Testis (tissue), 3 donors: Measurements from ENCODE around the gene DDX17. TPM values are rescaled to one million over a fixed set of nuclear protein-coding genes. Genes with fewer than 3 reads are reported as not detected.

Experiments used
- DNase-seq: peaks from one replicate; pipeline ENCODE4 v3.0.0-alpha.2; 2019
- H3K27ac ChIP-seq, 2 donors: fragments of 200-600 bp; sonication (generic); one replicate each; pipeline ENCODE4 v1.5.1; 2019
- H3K27me3 ChIP-seq: fragments of 200-600 bp; sonication (generic); one replicate; pipeline ENCODE4 v1.5.1; 2019
- H3K36me3 ChIP-seq: fragments of 200-600 bp; sonication (generic); one replicate; pipeline ENCODE4 v1.5.1; 2017; ENCODE audit warnings: low read depth; ENCODE audit errors: missing control alignments
- H3K4me1 ChIP-seq: fragments of 200-600 bp; sonication (generic); one replicate; pipeline ENCODE4 v1.5.1; 2019
- H3K4me3 ChIP-seq, 2 donors: fragments of 200-600 bp; sonication (generic); one replicate each; pipeline ENCODE4 v1.5.1; 2017 to 2019
- H3K9me3 ChIP-seq: fragments of 200-600 bp; sonication (generic); one replicate; pipeline ENCODE4 v1.5.1; 2017
- CTCF ChIP-seq, 3 experiments: fragments of 450-650 bp in 2 of 3; fragments of 200-600 bp in 1 of 3; sonication (generic) in 1 of 3; IDR thresholded peaks; one replicate each; pipeline ENCODE4 v1.5.1; 2016 to 2019; ENCODE audit warnings: antibody characterized with exemption in 3 of 3, mild to moderate bottlenecking in 2 of 3, moderate library complexity in 1 of 3
- POLR2A ChIP-seq: fragments of 450-650 bp; IDR thresholded peaks from one replicate; pipeline ENCODE4 v1.6.1; 2017; ENCODE audit warnings: antibody characterized with exemption, mild to moderate bottlenecking, moderate library complexity
- WGBS, 2 donors: methylation state at CpG; one replicate each; pipeline ENCODE4 v1.1.5; 2018; 5-methylcytosine and 5-hydroxymethylcytosine counted together
- intact Hi-C: fragments of 100-400 bp; cut with DNase I; formaldehyde crosslinking; loops from one replicate; pipeline ENCODE4 v1.15.1; 2023; ENCODE audit warnings: low total_unique reads
- polyA plus RNA-seq: library from polyadenylated mRNA; stranded (reverse); fragments of 350-450 nt; fragmentation: Illumina TruSeq; extraction: RNeasy Lipid Tissue Mini Kit (QIAGEN cat#74804); gene quantifications from one replicate; pipeline ENCODE4 v1.2.3, GENCODE V29; 2014; ENCODE audit warnings: low read depth, low replicate concordance; ENCODE audit not compliant: insufficient read depth
- total RNA-seq, 2 donors: library from RNA; depleted of rRNA; stranded (reverse); fragments of >200 nt; gene quantifications; one replicate each; pipeline ENCODE4 v1.2.3, GENCODE V29; 2016

The DDX17 gene
- total and polyA plus RNA-seq, 3 donors from 2014 or later: 259 to 995 (median 964) TPM

GRCh38 chr22:38455530-38456271 lies 50.4 kb downstream of the DDX17 start:
- Histone ChIP-seq H3K27ac (no peak overlapping the region), H3K4me1 (no peaks in the 10 kb centered on the region), H3K27me3 (no peaks in the 10 kb centered on the region), H3K4me3 (peak overlapping the region; percentile 47 to 53), H3K9me3 (no peaks in the 10 kb centered on the region), H3K36me3 (no peaks in the 10 kb centered on the region)
- 1% methylated on average over 27 to 48 of the region's 90 CpGs for WGBS, 2 donors
- intact Hi-C loops: no loop called here
- TF ChIP-seq CTCF (IDR thresholded peaks at IDR 0.05): no peak
- TF ChIP-seq POLR2A: no peak
- peak; percentile 59 for DNase-seq

- no peaks in the 10 kb centered on the region for H3K27me3 ChIP-seq
- no peaks in the 10 kb centered on the region for H3K9me3 ChIP-seq
- H3K4me1 ChIP-seq: no peaks in the 10 kb centered on the region
- peak within 1 kb of the TSS; percentile 47 to 53 for H3K4me3 ChIP-seq
- intact Hi-C loops: no loop called here
- no peak for DNase-seq
- 0 to 5% methylated on average over 4 to 65 of the region's 76 CpGs for WGBS, 2 donors
- H3K27ac ChIP-seq: no peak within 1 kb of the TSS
- no peaks in the 10 kb centered on the region for H3K36me3 ChIP-seq
- TF ChIP-seq POLR2A (no peak), CTCF (IDR thresholded peaks at IDR 0.05) (no peak)
Observed at GRCh38 chr22:38455076-38455529, 51.0 kb downstream of the DDX17 start, which contains the start of gene KCNJ4. KCNJ4 (minus strand) TSS chr22:38455199; CDS start chr22:38428132, 27,067 bp downstream.

- WGBS, 2 donors: 6 to 27% methylated on average over 12 to 60 of the region's 67 CpGs
- Histone ChIP-seq H3K27ac (no peak overlapping the region), H3K9me3 (no peaks in the 10 kb centered on the region), H3K4me3 (peak overlapping the region; percentile 5 to 15), H3K27me3 (no peaks in the 10 kb centered on the region), H3K4me1 (no peaks in the 10 kb centered on the region), H3K36me3 (no peaks in the 10 kb centered on the region)
- intact Hi-C loops: no loop called here
- no peak for DNase-seq
- TF ChIP-seq CTCF (IDR thresholded peaks at IDR 0.05) (no peak), POLR2A (no peak)
Observed at GRCh38 chr22:38454353-38455075, 51.6 kb downstream of the DDX17 start.

- H3K4me1 ChIP-seq: no peaks in the 10 kb centered on the region
- no peak for DNase-seq
- 68 to 82% methylated on average over 3 of the region's 3 CpGs for WGBS, 2 donors
- no peak overlapping the region for H3K27ac ChIP-seq
- H3K9me3 ChIP-seq: no peaks in the 10 kb centered on the region
- TF ChIP-seq POLR2A (no peak), CTCF (IDR thresholded peaks at IDR 0.05) (no peak)
- no peaks in the 10 kb centered on the region for H3K36me3 ChIP-seq
- H3K4me3 ChIP-seq: no peak overlapping the region
- intact Hi-C loops: no loop called here
- no peaks in the 10 kb centered on the region for H3K27me3 ChIP-seq
Observed at GRCh38 chr22:38453996-38454352, 52.1 kb downstream of the DDX17 start.
